ENCODE measurements around the gene C14orf180. TPM values are rescaled to one million over a fixed set of nuclear protein-coding genes. Genes with fewer than 3 reads are reported as not detected.

Gene C14orf180
- total RNA-seq, 2 experiments from 2014 or later = not detected

DNA sequence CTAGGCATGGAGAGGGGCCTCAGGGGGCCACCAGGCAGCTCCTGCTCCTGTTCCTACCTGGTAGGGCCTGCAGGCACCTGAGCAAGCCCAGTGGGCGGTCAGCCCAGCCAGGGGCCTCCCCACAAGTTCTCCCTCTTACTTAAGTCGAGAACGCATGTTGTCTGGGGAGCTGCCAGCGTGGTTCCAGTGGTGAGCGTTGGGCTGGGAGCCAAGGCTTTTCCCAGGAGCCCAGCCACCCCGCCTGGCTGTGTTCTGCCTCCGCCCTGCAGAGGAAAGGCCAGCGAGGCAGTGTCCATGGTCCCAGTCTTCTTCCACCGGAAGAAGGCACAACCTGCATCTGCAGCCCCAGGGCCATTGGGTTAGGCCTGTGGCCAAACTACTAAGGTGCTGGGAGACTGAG, 1.4 kb downstream of the C14orf180 start:
- no peak overlapping the region for H3K27ac ChIP-seq (ENCODE audit: low read depth, low read length, poor library complexity, severe bottlenecking)
- H3K36me3 ChIP-seq (ENCODE audit: insufficient read depth, low read length) = no peaks in the 10 kb centered on the region
- no peaks in the 10 kb centered on the region for H3K4me1 ChIP-seq (ENCODE audit: insufficient read depth, low read length, poor library complexity, severe bottlenecking)
- intact Hi-C loops (cut with micrococcal nuclease; ENCODE audit: unreplicated experiment) = no loop called here
- TF ChIP-seq, protein P1, sequence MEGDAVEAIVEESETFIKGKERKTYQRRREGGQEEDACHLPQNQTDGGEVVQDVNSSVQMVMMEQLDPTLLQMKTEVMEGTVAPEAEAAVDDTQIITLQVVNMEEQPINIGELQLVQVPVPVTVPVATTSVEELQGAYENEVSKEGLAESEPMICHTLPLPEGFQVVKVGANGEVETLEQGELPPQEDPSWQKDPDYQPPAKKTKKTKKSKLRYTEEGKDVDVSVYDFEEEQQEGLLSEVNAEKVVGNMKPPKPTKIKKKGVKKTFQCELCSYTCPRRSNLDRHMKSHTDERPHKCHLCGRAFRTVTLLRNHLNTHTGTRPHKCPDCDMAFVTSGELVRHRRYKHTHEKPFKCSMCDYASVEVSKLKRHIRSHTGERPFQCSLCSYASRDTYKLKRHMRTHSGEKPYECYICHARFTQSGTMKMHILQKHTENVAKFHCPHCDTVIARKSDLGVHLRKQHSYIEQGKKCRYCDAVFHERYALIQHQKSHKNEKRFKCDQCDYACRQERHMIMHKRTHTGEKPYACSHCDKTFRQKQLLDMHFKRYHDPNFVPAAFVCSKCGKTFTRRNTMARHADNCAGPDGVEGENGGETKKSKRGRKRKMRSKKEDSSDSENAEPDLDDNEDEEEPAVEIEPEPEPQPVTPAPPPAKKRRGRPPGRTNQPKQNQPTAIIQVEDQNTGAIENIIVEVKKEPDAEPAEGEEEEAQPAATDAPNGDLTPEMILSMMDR (conservative IDR thresholded peaks at IDR 0.05; ENCODE audit: low read length) = no peak
- no peak for TF ChIP-seq EZH2phosphoT487 (IDR thresholded peaks at IDR 0.05; ENCODE audit: borderline replicate concordance, low read depth, low read length)
- ChIA-PET CTCF (ENCODE audit: unreplicated experiment) (no interaction called here), POLR2A (no interaction called here)
- H3K79me2 ChIP-seq (ENCODE audit: insufficient read depth, low read depth, low read length) = no peaks in the 10 kb centered on the region
- no peaks in the 10 kb centered on the region for H3K9me2 ChIP-seq (ENCODE audit: insufficient read depth, low read length)
- BruUV-seq (replicated peaks) = no TSS peak
- H3K9me3 ChIP-seq (ENCODE audit: low read length) = no peaks in the 10 kb centered on the region
- H2AFZ ChIP-seq (ENCODE audit: low read length) = no peak overlapping the region
- H4K20me1 ChIP-seq (ENCODE audit: insufficient read depth, low read length) = no peaks in the 10 kb centered on the region
- H3K4me2 ChIP-seq (ENCODE audit: low read length) = no peak overlapping the region
- DNase-seq (ENCODE audit: low spot score) = no peak
- no peak overlapping the region for H3K4me3 ChIP-seq (ENCODE audit: low read depth, low read length, poor library complexity, severe bottlenecking)

DNA sequence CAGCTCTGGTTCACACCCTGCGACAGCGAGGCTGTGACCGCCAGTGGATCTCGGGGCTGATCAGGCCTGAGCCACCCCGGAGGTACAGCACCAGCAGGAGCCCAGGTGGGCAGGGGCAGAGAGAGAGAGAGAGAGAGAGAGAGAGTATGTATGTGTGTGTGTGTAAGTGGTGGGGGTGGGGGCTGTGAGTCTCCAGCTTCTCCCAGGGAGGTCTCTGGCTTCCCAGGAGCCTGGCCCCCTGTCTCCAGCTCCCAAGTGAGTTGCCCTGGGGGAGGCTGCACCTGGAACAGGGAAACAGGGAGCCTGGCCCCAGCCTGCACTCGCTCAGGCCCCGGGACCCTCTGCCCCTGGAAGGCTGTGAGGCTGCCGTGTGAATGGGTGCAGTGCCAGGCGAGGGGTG, 2.0 kb downstream of the C14orf180 start:
- H3K36me3 ChIP-seq (ENCODE audit: insufficient read depth, low read length) = no peaks in the 10 kb centered on the region
- H4K20me1 ChIP-seq (ENCODE audit: insufficient read depth, low read length) = no peaks in the 10 kb centered on the region
- no peaks in the 10 kb centered on the region for H3K9me2 ChIP-seq (ENCODE audit: insufficient read depth, low read length)
- no peak overlapping the region for H3K4me2 ChIP-seq (ENCODE audit: low read length)
- no peaks in the 10 kb centered on the region for H3K4me1 ChIP-seq (ENCODE audit: insufficient read depth, low read length, poor library complexity, severe bottlenecking)
- CTCF ChIA-PET (ENCODE audit: unreplicated experiment) = interaction anchor here (0.6 kb wide), 1 partner anchor 483 kb away, joined by 3 read pairs; no protein-coding TSS in a partner anchor
- TF ChIP-seq EZH2phosphoT487 (IDR thresholded peaks at IDR 0.05; ENCODE audit: borderline replicate concordance, low read depth, low read length) = no peak
- TF ChIP-seq, protein P1 (conservative IDR thresholded peaks at IDR 0.05; ENCODE audit: low read length) = no peak
- POLR2A ChIA-PET = no interaction called here
- no peaks in the 10 kb centered on the region for H3K79me2 ChIP-seq (ENCODE audit: insufficient read depth, low read depth, low read length)
- intact Hi-C loops (cut with micrococcal nuclease; ENCODE audit: unreplicated experiment) = no loop called here
- H3K4me3 ChIP-seq (ENCODE audit: low read depth, low read length, poor library complexity, severe bottlenecking) = no peak overlapping the region
- no peak overlapping the region for H2AFZ ChIP-seq (ENCODE audit: low read length)
- no peak overlapping the region for H3K27ac ChIP-seq (ENCODE audit: low read depth, low read length, poor library complexity, severe bottlenecking)
- no peak for DNase-seq (ENCODE audit: low spot score)
- no TSS peak for BruUV-seq (replicated peaks)
- H3K9me3 ChIP-seq (ENCODE audit: low read length) = no peaks in the 10 kb centered on the region

DNA sequence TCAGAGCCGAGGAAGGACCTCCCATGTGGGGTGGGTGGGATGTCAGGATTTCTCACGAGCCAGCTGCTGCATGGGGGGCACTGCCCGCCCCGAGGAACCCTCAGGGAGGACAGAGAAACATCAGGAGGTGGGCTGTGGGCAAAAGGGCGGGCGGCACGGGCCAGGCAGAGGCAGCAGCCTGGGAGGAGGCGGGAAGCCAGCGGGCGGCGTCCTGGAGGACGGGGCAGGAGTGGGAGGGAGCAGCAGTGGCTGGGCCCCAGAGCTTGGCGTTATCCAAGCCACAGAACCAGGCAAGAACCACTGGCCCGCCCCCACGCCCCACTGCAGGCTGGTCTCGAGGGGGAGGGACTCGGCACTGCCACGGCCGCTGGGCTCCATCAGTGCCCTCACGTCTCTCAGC, 2.4 kb downstream of the C14orf180 start:
- no peak for DNase-seq (ENCODE audit: low spot score)
- no peak overlapping the region for H2AFZ ChIP-seq (ENCODE audit: low read length)
- H3K4me1 ChIP-seq (ENCODE audit: insufficient read depth, low read length, poor library complexity, severe bottlenecking) = no peaks in the 10 kb centered on the region
- TF ChIP-seq EZH2phosphoT487 (IDR thresholded peaks at IDR 0.05; ENCODE audit: borderline replicate concordance, low read depth, low read length) = no peak
- TF ChIP-seq, protein P1 (conservative IDR thresholded peaks at IDR 0.05; ENCODE audit: low read length) = no peak
- H3K79me2 ChIP-seq (ENCODE audit: insufficient read depth, low read depth, low read length) = no peaks in the 10 kb centered on the region
- H3K36me3 ChIP-seq (ENCODE audit: insufficient read depth, low read length) = no peaks in the 10 kb centered on the region
- intact Hi-C loops (cut with micrococcal nuclease; ENCODE audit: unreplicated experiment) = no loop called here
- H4K20me1 ChIP-seq (ENCODE audit: insufficient read depth, low read length) = no peaks in the 10 kb centered on the region
- POLR2A ChIA-PET = no interaction called here
- CTCF ChIA-PET (ENCODE audit: unreplicated experiment) = interaction anchor here (0.6 kb wide), 1 partner anchor 484 kb away, joined by 3 read pairs; no protein-coding TSS in a partner anchor
- no peak overlapping the region for H3K4me3 ChIP-seq (ENCODE audit: low read depth, low read length, poor library complexity, severe bottlenecking)
- H3K27ac ChIP-seq (ENCODE audit: low read depth, low read length, poor library complexity, severe bottlenecking) = no peak overlapping the region
- BruUV-seq (replicated peaks) = no TSS peak
- H3K4me2 ChIP-seq (ENCODE audit: low read length) = no peak overlapping the region
- no peaks in the 10 kb centered on the region for H3K9me3 ChIP-seq (ENCODE audit: low read length)
- no peaks in the 10 kb centered on the region for H3K9me2 ChIP-seq (ENCODE audit: insufficient read depth, low read length)
